Mesenchymal stem cell (in vitro differentiated cells and primary cell): Measurements from ENCODE around the gene VWA2.

Experiments used
- DNase-seq: peaks from one replicate; pipeline ENCODE4 v3.0.0-alpha.2; 2013
- H2AFZ ChIP-seq: one replicate; pipeline ENCODE4 v1.6.1; 2013; ENCODE audit warnings: low read depth, mild to moderate bottlenecking, control low read depth, inconsistent platforms, low read length, moderate library complexity
- H2AK5ac ChIP-seq: 2 replicates; pipeline ENCODE4 v1.6.1; 2013; ENCODE audit warnings: low read length, moderate library complexity, mild to moderate bottlenecking, inconsistent platforms; ENCODE audit not compliant: severe bottlenecking
- H2BK120ac ChIP-seq: one replicate; pipeline ENCODE4 v1.6.1; 2013; ENCODE audit warnings: low read depth, mild to moderate bottlenecking, inconsistent platforms, low read length, moderate library complexity
- H2BK12ac ChIP-seq, 2 experiments: one replicate each; pipeline ENCODE4 v1.6.1; 2013; ENCODE audit warnings: inconsistent platforms in 2 of 2, low read length in 2 of 2, mild to moderate bottlenecking in 2 of 2, moderate library complexity in 2 of 2, control low read depth in 1 of 2
- H2BK15ac ChIP-seq: one replicate; pipeline ENCODE4 v1.6.1; 2013; ENCODE audit warnings: mild to moderate bottlenecking, low read depth, inconsistent platforms; ENCODE audit not compliant: poor library complexity, severe bottlenecking
- H2BK5ac ChIP-seq: 2 replicates; pipeline ENCODE4 v1.6.1; 2013; ENCODE audit warnings: low read depth, mild to moderate bottlenecking, low read length, control low read depth, inconsistent platforms; ENCODE audit not compliant: poor library complexity, severe bottlenecking
- H3K14ac ChIP-seq, 2 experiments: one replicate each; pipeline ENCODE4 v1.6.1; 2013; ENCODE audit warnings: inconsistent platforms in 2 of 2, low read length in 2 of 2, control low read depth in 1 of 2, mild to moderate bottlenecking in 1 of 2, moderate library complexity in 1 of 2
- H3K18ac ChIP-seq, 2 experiments: one replicate each; pipeline ENCODE4 v1.6.1; 2013; ENCODE audit warnings: inconsistent platforms in 2 of 2, low read length in 2 of 2, control low read depth in 1 of 2, low read depth in 1 of 2, mild to moderate bottlenecking in 1 of 2
- H3K23ac ChIP-seq, 2 experiments: one replicate each; pipeline ENCODE4 v1.6.1; 2013; ENCODE audit warnings: inconsistent platforms in 2 of 2, low read length in 2 of 2, mild to moderate bottlenecking in 2 of 2, moderate library complexity in 2 of 2, control low read depth in 1 of 2
- H3K27ac ChIP-seq: 2 replicates; pipeline ENCODE4 v1.5.1; 2013; ENCODE audit warnings: mild to moderate bottlenecking, moderate library complexity, low read length, control low read depth, inconsistent platforms; ENCODE audit not compliant: poor library complexity, severe bottlenecking
- H3K27me3 ChIP-seq, 2 experiments: 2 replicates each; pipeline versions ENCODE4 v1.6.1 to v1.7.0; 2013; ENCODE audit warnings: low read length in 2 of 2, mild to moderate bottlenecking in 2 of 2, moderate library complexity in 2 of 2, control low read depth in 1 of 2, inconsistent platforms in 1 of 2; ENCODE audit not compliant: control insufficient read depth in 1 of 2, insufficient read depth in 1 of 2
- H3K36me3 ChIP-seq, 2 experiments: 2 replicates each; pipeline versions ENCODE4 v1.6.1 to v1.7.0; 2013; ENCODE audit warnings: low read length in 2 of 2, control low read depth in 1 of 2, inconsistent platforms in 1 of 2, low read depth in 1 of 2, mild to moderate bottlenecking in 1 of 2; ENCODE audit not compliant: insufficient read depth in 2 of 2, control insufficient read depth in 1 of 2
- H3K4ac ChIP-seq, 2 experiments: one replicate each; pipeline ENCODE4 v1.6.1; 2013; ENCODE audit warnings: inconsistent platforms in 2 of 2, low read length in 2 of 2, mild to moderate bottlenecking in 2 of 2, moderate library complexity in 2 of 2, control low read depth in 1 of 2, low read depth in 1 of 2
- H3K4me1 ChIP-seq: 2 replicates; pipeline ENCODE4 v1.6.1; 2013; ENCODE audit warnings: low read depth, low read length, control low read depth; ENCODE audit not compliant: control insufficient read depth, insufficient read depth
- H3K4me2 ChIP-seq: 2 replicates; pipeline ENCODE4 v1.6.1; 2013; ENCODE audit warnings: low read length, mild to moderate bottlenecking, inconsistent platforms; ENCODE audit not compliant: poor library complexity, severe bottlenecking
- H3K4me3 ChIP-seq, 2 experiments: 2 replicates each; pipeline versions ENCODE4 v1.5.1 to v1.7.0; 2013; ENCODE audit warnings: low read length in 2 of 2, mild to moderate bottlenecking in 2 of 2, control low read depth in 1 of 2, low read depth in 1 of 2; ENCODE audit not compliant: insufficient read depth in 1 of 2
- H3K79me1 ChIP-seq: replicated peaks from 2 replicates; pipeline ENCODE4 v1.6.1; 2013; ENCODE audit warnings: mild to moderate bottlenecking, control low read depth, low read length, inconsistent platforms; ENCODE audit not compliant: poor library complexity, severe bottlenecking
- H3K9ac ChIP-seq: 2 replicates; pipeline ENCODE4 v1.7.0; 2013; ENCODE audit warnings: mild to moderate bottlenecking, low read length, moderate library complexity
- H3K9me3 ChIP-seq: 2 replicates; pipeline ENCODE4 v1.7.0; 2013; ENCODE audit warnings: mild to moderate bottlenecking, low read length; ENCODE audit not compliant: control insufficient read depth
- H4K8ac ChIP-seq: one replicate; pipeline ENCODE4 v1.6.1; 2013; ENCODE audit warnings: inconsistent platforms, mild to moderate bottlenecking, low read length, moderate library complexity
- H4K91ac ChIP-seq: one replicate; pipeline ENCODE4 v1.6.1; 2013; ENCODE audit warnings: mild to moderate bottlenecking, low read length, inconsistent platforms
- WGBS: methylation state at CpG from one replicate; pipeline ENCODE4 v1.1.7; 2013; ENCODE audit warnings: mixed read lengths; 5-methylcytosine and 5-hydroxymethylcytosine counted together

Gene VWA2

GRCh38 chr10:114265392-114266053, 26.5 kb downstream of the VWA2 start:
- 99% methylated on average over 5 of the region's 6 CpGs for WGBS

GRCh38 chr10:114266521-114266920, 27.5 kb downstream of the VWA2 start:
- Histone ChIP-seq H2BK120ac (no peak overlapping the region), H2BK12ac (no peak overlapping the region), H3K18ac (no peak overlapping the region), H3K9me3 (no peaks in the 10 kb centered on the region), H3K4me3 (peak overlapping the region in 1 of 2 experiments; percentile 2), H2AFZ (no peak overlapping the region), H2AK5ac (no peak overlapping the region), H3K27me3 (peaks cover 0 to 19% of the 10 kb centered on the region in 2 experiments), H3K79me1 (no peaks in the 10 kb centered on the region), H3K36me3 (no peaks in the 10 kb centered on the region), H3K4ac (no peak overlapping the region), H2BK5ac (no peak overlapping the region), H4K91ac (no peak overlapping the region), H3K14ac (no peak overlapping the region), H3K27ac (no peak overlapping the region), H2BK15ac (no peak overlapping the region), H3K9ac (peak overlapping the region; percentile 53), H3K4me1 (peaks cover 6% of the 10 kb centered on the region), H3K23ac (no peak overlapping the region), H3K4me2 (no peak overlapping the region), H4K8ac (no peak overlapping the region)
- no peak for DNase-seq
- 75% methylated on average over 2 of the region's 5 CpGs for WGBS

More at GRCh38 chr10:114265392-114266053, 26.5 kb downstream of the VWA2 start:
- Histone ChIP-seq H3K27ac (no peak overlapping the region), H2AFZ (no peak overlapping the region), H3K27me3 (peaks cover 0 to 19% of the 10 kb centered on the region in 2 experiments), H4K91ac (no peak overlapping the region), H2AK5ac (no peak overlapping the region), H2BK15ac (no peak overlapping the region), H2BK120ac (no peak overlapping the region), H3K4me2 (no peak overlapping the region), H3K9ac (peak overlapping the region; percentile 50), H3K14ac (no peak overlapping the region), H3K23ac (no peak overlapping the region), H2BK5ac (no peak overlapping the region), H3K4me3 (no peak overlapping the region), H3K36me3 (no peaks in the 10 kb centered on the region), H3K9me3 (no peaks in the 10 kb centered on the region), H3K4ac (no peak overlapping the region), H3K79me1 (no peaks in the 10 kb centered on the region), H4K8ac (no peak overlapping the region), H3K4me1 (peaks cover 2% of the 10 kb centered on the region), H2BK12ac (peak overlapping the region in 1 of 2 experiments; percentile 37), H3K18ac (no peak overlapping the region)
- DNase-seq, result peak; percentile 40

- H2BK120ac ChIP-seq, result peak overlapping the region; percentile 12
- peak overlapping the region; percentile 3 to 28 for H3K18ac ChIP-seq
- no peaks in the 10 kb centered on the region for H3K9me3 ChIP-seq
- H4K8ac ChIP-seq, result no peak overlapping the region
- H4K91ac ChIP-seq, result no peak overlapping the region
- H3K14ac ChIP-seq, result no peak overlapping the region
- H3K4ac ChIP-seq, result peak overlapping the region; percentile 16 to 94
- WGBS, result no CpG with 5 or more reads among the region's 3 CpGs
- no peaks in the 10 kb centered on the region for H3K79me1 ChIP-seq
- H3K9ac ChIP-seq, result no peak overlapping the region
- H3K4me1 ChIP-seq, result peaks cover 12% of the 10 kb centered on the region
- H3K27ac ChIP-seq, result peak overlapping the region; percentile 38
- no peak overlapping the region for H2BK15ac ChIP-seq
- no peak overlapping the region for H3K23ac ChIP-seq
- peaks cover 0 to 41% of the 10 kb centered on the region in 2 experiments for H3K27me3 ChIP-seq
- H3K4me3 ChIP-seq, result no peak overlapping the region
- DNase-seq, result no peak
- H3K36me3 ChIP-seq, result no peaks in the 10 kb centered on the region
- no peak overlapping the region for H2AK5ac ChIP-seq
- peak overlapping the region; percentile 38 to 91 for H2BK12ac ChIP-seq
- H3K4me2 ChIP-seq, result no peak overlapping the region
- no peak overlapping the region for H2BK5ac ChIP-seq
- no peak overlapping the region for H2AFZ ChIP-seq
Measured at GRCh38 chr10:114271075-114271778, 32.2 kb downstream of the VWA2 start.

GRCh38 chr10:114271779-114272167, 32.7 kb downstream of the VWA2 start:
- 5% methylated on average over 4 of the region's 4 CpGs for WGBS
- H2BK15ac ChIP-seq, result no peak overlapping the region
- H3K4me1 ChIP-seq, result peaks cover 12% of the 10 kb centered on the region

More at GRCh38 chr10:114271779-114272167, 32.7 kb downstream of the VWA2 start:
- H3K4me2 ChIP-seq, result no peak overlapping the region
- no peaks in the 10 kb centered on the region for H3K79me1 ChIP-seq
- no peak overlapping the region for H2AFZ ChIP-seq
- H3K9me3 ChIP-seq, result no peaks in the 10 kb centered on the region
- no peak overlapping the region for H2BK5ac ChIP-seq
- H3K14ac ChIP-seq, result no peak overlapping the region
- H3K23ac ChIP-seq, result no peak overlapping the region
- H3K4ac ChIP-seq, result no peak overlapping the region
- no peak overlapping the region for H2AK5ac ChIP-seq
- peak overlapping the region; percentile 67 for H4K91ac ChIP-seq
- H3K18ac ChIP-seq, result peak overlapping the region in 1 of 2 experiments; percentile 75
- no peak overlapping the region for H3K4me3 ChIP-seq
- no peak overlapping the region for H2BK120ac ChIP-seq
- H3K27ac ChIP-seq, result peak overlapping the region; percentile 42
- H4K8ac ChIP-seq, result peak overlapping the region; percentile 36
- DNase-seq, result peak; percentile 98
- H3K9ac ChIP-seq, result peak overlapping the region; percentile 35
- peak overlapping the region; percentile 67 to 76 for H2BK12ac ChIP-seq
- H3K27me3 ChIP-seq, result peaks cover 0 to 43% of the 10 kb centered on the region in 2 experiments
- H3K36me3 ChIP-seq, result no peaks in the 10 kb centered on the region
